ENCODE measurements around the gene CFTR. TPM values are rescaled to one million over a fixed set of nuclear protein-coding genes. Genes with fewer than 3 reads are reported as not detected.

The CFTR gene
- polyA plus RNA-seq, 1 donor (not counting 4 experiments of a cell fraction or from before 2014, with no cell fraction given) = not detected

DNA sequence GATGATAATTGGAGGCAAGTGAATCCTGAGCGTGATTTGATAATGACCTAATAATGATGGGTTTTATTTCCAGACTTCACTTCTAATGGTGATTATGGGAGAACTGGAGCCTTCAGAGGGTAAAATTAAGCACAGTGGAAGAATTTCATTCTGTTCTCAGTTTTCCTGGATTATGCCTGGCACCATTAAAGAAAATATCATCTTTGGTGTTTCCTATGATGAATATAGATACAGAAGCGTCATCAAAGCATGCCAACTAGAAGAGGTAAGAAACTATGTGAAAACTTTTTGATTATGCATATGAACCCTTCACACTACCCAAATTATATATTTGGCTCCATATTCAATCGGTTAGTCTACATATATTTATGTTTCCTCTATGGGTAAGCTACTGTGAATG is 79.6 kb downstream of the CFTR start:
- Histone ChIP-seq H3K9ac (ENCODE audit: control insufficient read depth, extremely low read depth, insufficient read depth, low read length) (no peak overlapping the region), H3K27ac (ENCODE audit: control insufficient read depth, insufficient read depth, low read length) (no peak overlapping the region), H3K79me2 (ENCODE audit: control insufficient read depth, insufficient read depth, low read length) (no peaks in the 10 kb centered on the region), H4K20me1 (ENCODE audit: control insufficient read depth, extremely low read depth, insufficient read depth, low read length) (no peaks in the 10 kb centered on the region), H3K4me3 (ENCODE audit: control insufficient read depth in 2 of 3, extremely low read depth in 1 of 3, insufficient read depth in 2 of 3, low read depth in 1 of 3, low read length in 3 of 3) (no peak overlapping the region), H3K4me2 (ENCODE audit: control insufficient read depth, extremely low read depth, insufficient read depth, low read depth, low read length) (no peak overlapping the region), H3K4me1 (ENCODE audit: control insufficient read depth, extremely low read depth, insufficient read depth, low read length) (no peaks in the 10 kb centered on the region), H3K27me3 (ENCODE audit: control insufficient read depth, extremely low read depth, insufficient read depth, low read length) (no peaks in the 10 kb centered on the region), H3K36me3 (ENCODE audit: control insufficient read depth in 2 of 2, extremely low read depth in 1 of 2, insufficient read depth in 2 of 2, low read length in 2 of 2) (no peaks in the 10 kb centered on the region), H2AFZ (ENCODE audit: control insufficient read depth, low read length) (no peak overlapping the region), H3K9me3 (ENCODE audit: control insufficient read depth, low read depth, low read length) (no peaks in the 10 kb centered on the region), H3K9me1 (ENCODE audit: control insufficient read depth, extremely low read depth, insufficient read depth, low read length) (no peaks in the 10 kb centered on the region)
- TF ChIP-seq, protein P1, sequence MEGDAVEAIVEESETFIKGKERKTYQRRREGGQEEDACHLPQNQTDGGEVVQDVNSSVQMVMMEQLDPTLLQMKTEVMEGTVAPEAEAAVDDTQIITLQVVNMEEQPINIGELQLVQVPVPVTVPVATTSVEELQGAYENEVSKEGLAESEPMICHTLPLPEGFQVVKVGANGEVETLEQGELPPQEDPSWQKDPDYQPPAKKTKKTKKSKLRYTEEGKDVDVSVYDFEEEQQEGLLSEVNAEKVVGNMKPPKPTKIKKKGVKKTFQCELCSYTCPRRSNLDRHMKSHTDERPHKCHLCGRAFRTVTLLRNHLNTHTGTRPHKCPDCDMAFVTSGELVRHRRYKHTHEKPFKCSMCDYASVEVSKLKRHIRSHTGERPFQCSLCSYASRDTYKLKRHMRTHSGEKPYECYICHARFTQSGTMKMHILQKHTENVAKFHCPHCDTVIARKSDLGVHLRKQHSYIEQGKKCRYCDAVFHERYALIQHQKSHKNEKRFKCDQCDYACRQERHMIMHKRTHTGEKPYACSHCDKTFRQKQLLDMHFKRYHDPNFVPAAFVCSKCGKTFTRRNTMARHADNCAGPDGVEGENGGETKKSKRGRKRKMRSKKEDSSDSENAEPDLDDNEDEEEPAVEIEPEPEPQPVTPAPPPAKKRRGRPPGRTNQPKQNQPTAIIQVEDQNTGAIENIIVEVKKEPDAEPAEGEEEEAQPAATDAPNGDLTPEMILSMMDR (optimal IDR thresholded peaks at IDR 0.05 in 1 of 3, IDR thresholded peaks at IDR 0.05 in 1 of 3, conservative IDR thresholded peaks at IDR 0.05 in 1 of 3; ENCODE audit: extremely low read depth in 1 of 3, insufficient read depth in 2 of 3, low read length in 3 of 3) = no peak
- TF ChIP-seq EZH2 (IDR thresholded peaks at IDR 0.05; ENCODE audit: low read length) = no peak
- FAIRE-seq (no peak), DNase-seq (ENCODE audit: low read depth, low spot score) (no peak)
- dilution Hi-C loops (cut with MboI; ENCODE audit: extremely low pct_ligation_motif_present, low sequenced_read_pairs) = no loop called here

DNA sequence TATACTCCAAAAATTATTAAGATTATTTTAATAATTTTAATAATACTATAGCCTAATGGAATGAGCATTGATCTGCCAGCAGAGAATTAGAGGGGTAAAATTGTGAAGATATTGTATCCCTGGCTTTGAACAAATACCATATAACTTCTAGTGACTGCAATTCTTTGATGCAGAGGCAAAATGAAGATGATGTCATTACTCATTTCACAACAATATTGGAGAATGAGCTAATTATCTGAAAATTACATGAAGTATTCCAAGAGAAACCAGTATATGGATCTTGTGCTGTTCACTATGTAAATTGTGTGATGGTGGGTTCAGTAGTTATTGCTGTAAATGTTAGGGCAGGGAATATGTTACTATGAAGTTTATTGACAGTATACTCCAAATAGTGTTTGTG is 80.2 kb downstream of the CFTR start:
- Histone ChIP-seq H3K79me2 (ENCODE audit: control insufficient read depth, insufficient read depth, low read length) (no peaks in the 10 kb centered on the region), H3K4me2 (ENCODE audit: control insufficient read depth, extremely low read depth, insufficient read depth, low read depth, low read length) (no peak overlapping the region), H3K27me3 (ENCODE audit: control insufficient read depth, extremely low read depth, insufficient read depth, low read length) (no peaks in the 10 kb centered on the region), H3K9me1 (ENCODE audit: control insufficient read depth, extremely low read depth, insufficient read depth, low read length) (no peaks in the 10 kb centered on the region), H3K9ac (ENCODE audit: control insufficient read depth, extremely low read depth, insufficient read depth, low read length) (no peak overlapping the region), H3K4me1 (ENCODE audit: control insufficient read depth, extremely low read depth, insufficient read depth, low read length) (no peaks in the 10 kb centered on the region), H3K4me3 (ENCODE audit: control insufficient read depth in 2 of 3, extremely low read depth in 1 of 3, insufficient read depth in 2 of 3, low read depth in 1 of 3, low read length in 3 of 3) (no peak overlapping the region), H2AFZ (ENCODE audit: control insufficient read depth, low read length) (no peak overlapping the region), H3K9me3 (ENCODE audit: control insufficient read depth, low read depth, low read length) (no peaks in the 10 kb centered on the region), H3K27ac (ENCODE audit: control insufficient read depth, insufficient read depth, low read length) (no peak overlapping the region), H3K36me3 (ENCODE audit: control insufficient read depth in 2 of 2, extremely low read depth in 1 of 2, insufficient read depth in 2 of 2, low read length in 2 of 2) (no peaks in the 10 kb centered on the region), H4K20me1 (ENCODE audit: control insufficient read depth, extremely low read depth, insufficient read depth, low read length) (no peaks in the 10 kb centered on the region)
- TF ChIP-seq EZH2 (IDR thresholded peaks at IDR 0.05; ENCODE audit: low read length) = no peak
- TF ChIP-seq, protein P1 (optimal IDR thresholded peaks at IDR 0.05 in 1 of 3, IDR thresholded peaks at IDR 0.05 in 1 of 3, conservative IDR thresholded peaks at IDR 0.05 in 1 of 3; ENCODE audit: extremely low read depth in 1 of 3, insufficient read depth in 2 of 3, low read length in 3 of 3) = no peak
- DNase-seq (ENCODE audit: low read depth, low spot score) = no peak
- dilution Hi-C loops (cut with MboI; ENCODE audit: extremely low pct_ligation_motif_present, low sequenced_read_pairs) = no loop called here
- no peak for FAIRE-seq

Data from keratinocyte (primary cell).